ENCODE measurements around the gene STEAP1B. TPM values are rescaled to one million over a fixed set of nuclear protein-coding genes. Genes with fewer than 3 reads are reported as not detected.

Gene STEAP1B
- total and polyA plus RNA-seq, 5 donors from 2014 or later: not detected

GRCh38 chr7:22393913-22394729 is 105.9 kb downstream of the STEAP1B start:
- no peak overlapping the region for H3K4me3 ChIP-seq (ENCODE audit: low read depth, low read length)
- ATAC-seq (ENCODE audit: low read depth in 2 of 2): no peak
- DNase-seq: no peak
- no peaks in the 10 kb centered on the region for H3K27me3 Mint-ChIP-seq
- no peak overlapping the region for H3K27ac ChIP-seq (ENCODE audit: insufficient read depth, low read length, poor library complexity, severe bottlenecking)
- no peaks in the 10 kb centered on the region for H3K27me3 ChIP-seq (ENCODE audit: control insufficient read depth, insufficient read depth, low read length)
- no peak overlapping the region for H3K4me3 Mint-ChIP-seq
- no peaks in the 10 kb centered on the region for H3K4me1 Mint-ChIP-seq
- no peaks in the 10 kb centered on the region for H3K36me3 Mint-ChIP-seq
- H3K9me3 ChIP-seq (ENCODE audit: control insufficient read depth in 2 of 2, low read length in 2 of 2): no peaks in the 10 kb centered on the region
- H3K4me1 ChIP-seq (ENCODE audit: control insufficient read depth, insufficient read depth, low read length, poor library complexity, severe bottlenecking): no peaks in the 10 kb centered on the region
- no peaks in the 10 kb centered on the region for H3K36me3 ChIP-seq (ENCODE audit: control insufficient read depth, insufficient read depth, low read length)
- H3K9me3 Mint-ChIP-seq: peaks cover 0 to 2% (median 0%) of the 10 kb centered on the region in 7 donors
- H3K27ac Mint-ChIP-seq: no peak overlapping the region

GRCh38 chr7:22390516-22390915 is 109.5 kb downstream of the STEAP1B start:
- no peak for DNase-seq
- no peak for ATAC-seq (ENCODE audit: low read depth in 2 of 2)
- no peaks in the 10 kb centered on the region for H3K36me3 ChIP-seq (ENCODE audit: control insufficient read depth, insufficient read depth, low read length)
- H3K4me1 ChIP-seq (ENCODE audit: control insufficient read depth, insufficient read depth, low read length, poor library complexity, severe bottlenecking): no peaks in the 10 kb centered on the region
- Mint-ChIP-seq H3K27ac (no peak overlapping the region), H3K27me3 (no peaks in the 10 kb centered on the region), H3K36me3 (no peaks in the 10 kb centered on the region), H3K4me3 (no peak overlapping the region), H3K9me3 (peaks cover 0 to 2% (median 0%) of the 10 kb centered on the region in 7 donors), H3K4me1 (no peaks in the 10 kb centered on the region)
- no peak overlapping the region for H3K27ac ChIP-seq (ENCODE audit: insufficient read depth, low read length, poor library complexity, severe bottlenecking)
- no peaks in the 10 kb centered on the region for H3K9me3 ChIP-seq (ENCODE audit: control insufficient read depth in 2 of 2, low read length in 2 of 2)
- H3K27me3 ChIP-seq (ENCODE audit: control insufficient read depth, insufficient read depth, low read length): no peaks in the 10 kb centered on the region
- no peak overlapping the region for H3K4me3 ChIP-seq (ENCODE audit: low read depth, low read length)

GRCh38 chr7:22389892-22390291 is 110.1 kb downstream of the STEAP1B start:
- Mint-ChIP-seq H3K36me3 (no peaks in the 10 kb centered on the region), H3K27me3 (no peaks in the 10 kb centered on the region), H3K4me1 (no peaks in the 10 kb centered on the region), H3K9me3 (peaks cover 0 to 2% (median 0%) of the 10 kb centered on the region in 7 donors), H3K4me3 (no peak overlapping the region), H3K27ac (no peak overlapping the region)
- Histone ChIP-seq H3K9me3 (ENCODE audit: control insufficient read depth in 2 of 2, low read length in 2 of 2) (no peaks in the 10 kb centered on the region), H3K4me1 (ENCODE audit: control insufficient read depth, insufficient read depth, low read length, poor library complexity, severe bottlenecking) (no peaks in the 10 kb centered on the region), H3K27me3 (ENCODE audit: control insufficient read depth, insufficient read depth, low read length) (no peaks in the 10 kb centered on the region), H3K4me3 (ENCODE audit: low read depth, low read length) (no peak overlapping the region), H3K36me3 (ENCODE audit: control insufficient read depth, insufficient read depth, low read length) (no peaks in the 10 kb centered on the region), H3K27ac (ENCODE audit: insufficient read depth, low read length, poor library complexity, severe bottlenecking) (no peak overlapping the region)
- ATAC-seq (ENCODE audit: low read depth in 2 of 2): no peak
- no peak for DNase-seq

GRCh38 chr7:22387583-22387982 is 112.4 kb downstream of the STEAP1B start:
- Histone ChIP-seq H3K4me3 (ENCODE audit: low read depth, low read length) (no peak overlapping the region), H3K9me3 (ENCODE audit: control insufficient read depth in 2 of 2, low read length in 2 of 2) (no peaks in the 10 kb centered on the region), H3K27me3 (ENCODE audit: control insufficient read depth, insufficient read depth, low read length) (no peaks in the 10 kb centered on the region), H3K4me1 (ENCODE audit: control insufficient read depth, insufficient read depth, low read length, poor library complexity, severe bottlenecking) (no peaks in the 10 kb centered on the region), H3K27ac (ENCODE audit: insufficient read depth, low read length, poor library complexity, severe bottlenecking) (no peak overlapping the region), H3K36me3 (ENCODE audit: control insufficient read depth, insufficient read depth, low read length) (no peaks in the 10 kb centered on the region)
- H3K27ac Mint-ChIP-seq: no peak overlapping the region
- peaks cover 4% of the 10 kb centered on the region for H3K27me3 Mint-ChIP-seq
- DNase-seq: no peak
- no peak overlapping the region for H3K4me3 Mint-ChIP-seq
- ATAC-seq (ENCODE audit: low read depth in 2 of 2): no peak
- H3K36me3 Mint-ChIP-seq: no peaks in the 10 kb centered on the region
- no peaks in the 10 kb centered on the region for H3K4me1 Mint-ChIP-seq
- no peaks in the 10 kb centered on the region for H3K9me3 Mint-ChIP-seq

GRCh38 chr7:22386865-22387264 is 113.1 kb downstream of the STEAP1B start:
- no peak overlapping the region for H3K27ac Mint-ChIP-seq
- DNase-seq: no peak
- no peak overlapping the region for H3K27ac ChIP-seq (ENCODE audit: insufficient read depth, low read length, poor library complexity, severe bottlenecking)
- H3K27me3 ChIP-seq (ENCODE audit: control insufficient read depth, insufficient read depth, low read length): no peaks in the 10 kb centered on the region
- H3K4me3 Mint-ChIP-seq: no peak overlapping the region
- no peaks in the 10 kb centered on the region for H3K36me3 ChIP-seq (ENCODE audit: control insufficient read depth, insufficient read depth, low read length)
- H3K4me1 Mint-ChIP-seq: no peaks in the 10 kb centered on the region
- H3K27me3 Mint-ChIP-seq: peaks cover 4% of the 10 kb centered on the region
- no peak overlapping the region for H3K4me3 ChIP-seq (ENCODE audit: low read depth, low read length)
- no peak for ATAC-seq (ENCODE audit: low read depth in 2 of 2)
- H3K4me1 ChIP-seq (ENCODE audit: control insufficient read depth, insufficient read depth, low read length, poor library complexity, severe bottlenecking): no peaks in the 10 kb centered on the region
- H3K9me3 Mint-ChIP-seq: no peaks in the 10 kb centered on the region
- no peaks in the 10 kb centered on the region for H3K36me3 Mint-ChIP-seq
- H3K9me3 ChIP-seq (ENCODE audit: control insufficient read depth in 2 of 2, low read length in 2 of 2): no peaks in the 10 kb centered on the region

- no peaks in the 10 kb centered on the region for H3K9me3 Mint-ChIP-seq
- no peaks in the 10 kb centered on the region for H3K27me3 ChIP-seq (ENCODE audit: control insufficient read depth, insufficient read depth, low read length)
- no peaks in the 10 kb centered on the region for H3K4me1 ChIP-seq (ENCODE audit: control insufficient read depth, insufficient read depth, low read length, poor library complexity, severe bottlenecking)
These were observed 113.7 kb downstream of the STEAP1B start for GRCh38 chr7:22386206-22386858.

GRCh38 chr7:22385326-22385725 is 114.7 kb downstream of the STEAP1B start:
- no peak overlapping the region for H3K4me3 ChIP-seq (ENCODE audit: low read depth, low read length)
- no peak overlapping the region for H3K4me3 Mint-ChIP-seq
- H3K36me3 Mint-ChIP-seq: no peaks in the 10 kb centered on the region
- H3K36me3 ChIP-seq (ENCODE audit: control insufficient read depth, insufficient read depth, low read length): no peaks in the 10 kb centered on the region
- no peaks in the 10 kb centered on the region for H3K4me1 ChIP-seq (ENCODE audit: control insufficient read depth, insufficient read depth, low read length, poor library complexity, severe bottlenecking)
- H3K4me1 Mint-ChIP-seq: no peaks in the 10 kb centered on the region
- H3K9me3 ChIP-seq (ENCODE audit: control insufficient read depth in 2 of 2, low read length in 2 of 2): no peaks in the 10 kb centered on the region
- H3K27ac ChIP-seq (ENCODE audit: insufficient read depth, low read length, poor library complexity, severe bottlenecking): no peak overlapping the region
- no peaks in the 10 kb centered on the region for H3K27me3 ChIP-seq (ENCODE audit: control insufficient read depth, insufficient read depth, low read length)
- no peak overlapping the region for H3K27ac Mint-ChIP-seq
- peaks cover 4% of the 10 kb centered on the region for H3K27me3 Mint-ChIP-seq
- no peak for ATAC-seq (ENCODE audit: low read depth in 2 of 2)
- no peaks in the 10 kb centered on the region for H3K9me3 Mint-ChIP-seq
- DNase-seq: no peak

More at GRCh38 chr7:22386206-22386858, 113.7 kb downstream of the STEAP1B start:
- H3K9me3 ChIP-seq (ENCODE audit: control insufficient read depth in 2 of 2, low read length in 2 of 2): no peaks in the 10 kb centered on the region
- Mint-ChIP-seq H3K4me1 (no peaks in the 10 kb centered on the region), H3K27me3 (peaks cover 4% of the 10 kb centered on the region), H3K36me3 (no peaks in the 10 kb centered on the region), H3K4me3 (no peak overlapping the region), H3K27ac (no peak overlapping the region)
- DNase-seq (no peak), ATAC-seq (ENCODE audit: low read depth in 2 of 2) (no peak)
- H3K36me3 ChIP-seq (ENCODE audit: control insufficient read depth, insufficient read depth, low read length): no peaks in the 10 kb centered on the region
- no peak overlapping the region for H3K27ac ChIP-seq (ENCODE audit: insufficient read depth, low read length, poor library complexity, severe bottlenecking)
- no peak overlapping the region for H3K4me3 ChIP-seq (ENCODE audit: low read depth, low read length)

GRCh38 chr7:22380333-22380732 is 119.7 kb downstream of the STEAP1B start:
- DNase-seq (no peak), ATAC-seq (ENCODE audit: low read depth in 2 of 2) (no peak)
- no peaks in the 10 kb centered on the region for H3K36me3 Mint-ChIP-seq
- Histone ChIP-seq H3K27me3 (ENCODE audit: control insufficient read depth, insufficient read depth, low read length) (no peaks in the 10 kb centered on the region), H3K27ac (ENCODE audit: insufficient read depth, low read length, poor library complexity, severe bottlenecking) (no peak overlapping the region), H3K36me3 (ENCODE audit: control insufficient read depth, insufficient read depth, low read length) (no peaks in the 10 kb centered on the region), H3K9me3 (ENCODE audit: control insufficient read depth in 2 of 2, low read length in 2 of 2) (no peaks in the 10 kb centered on the region), H3K4me3 (ENCODE audit: low read depth, low read length) (no peak overlapping the region), H3K4me1 (ENCODE audit: control insufficient read depth, insufficient read depth, low read length, poor library complexity, severe bottlenecking) (no peaks in the 10 kb centered on the region)
- no peaks in the 10 kb centered on the region for H3K9me3 Mint-ChIP-seq
- H3K27ac Mint-ChIP-seq: no peak overlapping the region
- H3K4me3 Mint-ChIP-seq: no peak overlapping the region
- H3K4me1 Mint-ChIP-seq: no peaks in the 10 kb centered on the region
- H3K27me3 Mint-ChIP-seq: peaks cover 4% of the 10 kb centered on the region
